ENCODE measurements around the gene TMEM236.

GRCh38 chr10:17836942-17837341 is 84.9 kb downstream of the TMEM236 start:
- no peak for TF ChIP-seq CTCF (IDR thresholded peaks at IDR 0.05; ENCODE audit: insufficient read depth, low read length, poor library complexity, severe bottlenecking)
- TF ChIP-seq EZH2phosphoT487 (conservative IDR thresholded peaks at IDR 0.05; ENCODE audit: low read length) = no peak
